SJSA1 (cell line): ENCODE measurements around the gene ITGA11. TPM values are rescaled to one million over a fixed set of nuclear protein-coding genes. Genes with fewer than 3 reads are reported as not detected.

Experiments
- DNase-seq, 2 experiments: peaks; one replicate each; pipeline ENCODE4 v3.0.0-alpha.2; 2015 to 2020; ENCODE audit warnings: low spot score in 2 of 2, low read depth in 1 of 2
- H3K27ac ChIP-seq: fragments of 250-450 bp; sonication (Bioruptor Pico); 2 replicates; pipeline ENCODE4 v1.5.1; 2020; ENCODE audit warnings: mild to moderate bottlenecking, moderate library complexity
- H3K27me3 ChIP-seq: fragments of 250-450 bp; sonication (Bioruptor Pico); replicated peaks from 2 replicates; pipeline ENCODE4 v1.5.1; 2020; ENCODE audit warnings: mild to moderate bottlenecking, moderate library complexity
- H3K36me3 ChIP-seq: fragments of 250-450 bp; sonication (Bioruptor Pico); 2 replicates; pipeline ENCODE4 v1.5.1; 2020; ENCODE audit warnings: mild to moderate bottlenecking
- H3K4me1 ChIP-seq: fragments of 250-450 bp; sonication (Bioruptor Pico); replicated peaks from 2 replicates; pipeline ENCODE4 v1.6.1; 2021; ENCODE audit warnings: mild to moderate bottlenecking
- H3K4me3 ChIP-seq: fragments of 250-450 bp; sonication (Bioruptor Pico); 2 replicates; pipeline ENCODE4 v1.5.1; 2020; ENCODE audit warnings: mild to moderate bottlenecking
- H3K9me3 ChIP-seq: fragments of 250-450 bp; sonication (Bioruptor Pico); replicated peaks from 2 replicates; pipeline ENCODE4 v1.5.1; 2020; ENCODE audit warnings: mild to moderate bottlenecking
- total RNA-seq: library from RNA; depleted of rRNA; stranded (reverse); fragments of >200 nt; shearing (Covaris generic); gene quantifications from 2 replicates; pipeline ENCODE4 v1.2.3, GENCODE V29; 2014

Gene ITGA11
- total RNA-seq, 1 experiment from 2014 or later: 0.34 TPM

GRCh38 chr15:68464448-68465090 lies 32.6 kb upstream of the ITGA11 start:
- no peaks in the 10 kb centered on the region for H3K4me1 ChIP-seq
- no peak overlapping the region for H3K4me3 ChIP-seq
- no peaks in the 10 kb centered on the region for H3K9me3 ChIP-seq
- no peaks in the 10 kb centered on the region for H3K36me3 ChIP-seq
- DNase-seq: no peak
- no peak overlapping the region for H3K27ac ChIP-seq
- 0 out of 2 replicates have a peak, but pooled peaks cover 3% of the 10 kb centered on the region for H3K27me3 ChIP-seq

GRCh38 chr15:68463996-68464395 lies 32.0 kb upstream of the ITGA11 start:
- H3K27me3 ChIP-seq: 0 out of 2 replicates have a peak, but pooled peaks cover 3% of the 10 kb centered on the region
- H3K4me1 ChIP-seq: no peaks in the 10 kb centered on the region
- no peak overlapping the region for H3K27ac ChIP-seq
- no peaks in the 10 kb centered on the region for H3K9me3 ChIP-seq
- H3K4me3 ChIP-seq: no peak overlapping the region
- H3K36me3 ChIP-seq: no peaks in the 10 kb centered on the region
- DNase-seq: no peak

GRCh38 chr15:68463444-68463843 lies 31.5 kb upstream of the ITGA11 start:
- DNase-seq: no peak
- H3K27ac ChIP-seq: no peak overlapping the region

DNA sequence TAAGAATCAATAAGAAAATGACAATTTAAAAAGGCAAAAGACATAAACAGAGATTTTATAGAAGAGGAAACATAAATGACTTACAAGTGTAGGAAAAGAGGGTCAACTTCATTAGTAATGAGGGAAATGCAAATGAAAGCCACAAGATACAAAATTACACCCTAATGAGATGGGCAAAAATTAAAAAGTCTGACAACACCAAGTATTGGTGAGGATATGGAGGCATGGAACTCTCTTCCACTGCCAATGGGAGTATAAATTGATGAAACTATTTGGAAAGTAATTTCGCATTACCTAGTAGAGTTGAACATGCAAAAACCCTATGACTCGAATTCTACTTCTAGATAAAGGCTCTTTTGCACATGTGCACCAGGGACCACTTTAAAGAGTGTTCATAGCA lies 28.2 kb upstream of the ITGA11 start:
- H3K36me3 ChIP-seq: no peaks in the 10 kb centered on the region

More at GRCh38 chr15:68463444-68463843, 31.5 kb upstream of the ITGA11 start:
- Histone ChIP-seq H3K4me3 (no peak overlapping the region), H3K27me3 (0 out of 2 replicates have a peak, but pooled peaks cover 3% of the 10 kb centered on the region), H3K4me1 (no peaks in the 10 kb centered on the region), H3K36me3 (no peaks in the 10 kb centered on the region), H3K9me3 (no peaks in the 10 kb centered on the region)

DNA sequence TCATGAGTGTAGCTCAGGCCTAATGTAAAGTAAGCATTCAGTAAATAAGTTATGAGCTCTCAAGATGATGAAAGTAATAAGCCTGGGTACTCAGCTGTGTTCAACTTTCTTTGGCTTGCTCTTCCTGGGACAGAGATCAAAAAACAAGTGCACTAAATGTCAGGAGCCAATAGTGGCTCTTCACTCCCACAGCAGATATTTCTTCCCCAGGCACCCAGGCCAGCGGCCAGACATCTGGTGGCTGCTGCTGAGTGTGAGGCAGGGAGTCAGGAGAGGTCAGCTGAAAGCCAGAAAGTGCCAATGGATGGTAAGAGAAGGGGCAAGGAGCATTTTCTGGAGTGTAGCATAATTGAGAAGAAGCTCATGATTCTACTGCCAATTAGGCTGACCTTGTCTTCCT lies 18.2 kb upstream of the ITGA11 start:
- H3K27me3 ChIP-seq: peaks cover 8% of the 10 kb centered on the region; the same call in 1 of the 2 replicates

More for the DNA sequence above, 28.2 kb upstream of the ITGA11 start:
- H3K27ac ChIP-seq: no peak overlapping the region
- no peaks in the 10 kb centered on the region for H3K9me3 ChIP-seq
- H3K4me1 ChIP-seq: no peaks in the 10 kb centered on the region
- no peak for DNase-seq
- no peaks in the 10 kb centered on the region for H3K27me3 ChIP-seq
- no peak overlapping the region for H3K4me3 ChIP-seq

GRCh38 chr15:68449389-68449788 lies 17.4 kb upstream of the ITGA11 start:
- no peak overlapping the region for H3K4me3 ChIP-seq
- H3K36me3 ChIP-seq: no peaks in the 10 kb centered on the region
- H3K9me3 ChIP-seq: no peaks in the 10 kb centered on the region
- no peak overlapping the region for H3K27ac ChIP-seq
- H3K27me3 ChIP-seq: peaks cover 8% of the 10 kb centered on the region; the same call in 1 of the 2 replicates
- no peaks in the 10 kb centered on the region for H3K4me1 ChIP-seq
- DNase-seq: no peak

More for the DNA sequence above, 18.2 kb upstream of the ITGA11 start:
- no peaks in the 10 kb centered on the region for H3K36me3 ChIP-seq
- H3K4me3 ChIP-seq: no peak overlapping the region
- no peak overlapping the region for H3K27ac ChIP-seq
- H3K4me1 ChIP-seq: no peaks in the 10 kb centered on the region
- H3K9me3 ChIP-seq: no peaks in the 10 kb centered on the region
- no peak for DNase-seq

DNA sequence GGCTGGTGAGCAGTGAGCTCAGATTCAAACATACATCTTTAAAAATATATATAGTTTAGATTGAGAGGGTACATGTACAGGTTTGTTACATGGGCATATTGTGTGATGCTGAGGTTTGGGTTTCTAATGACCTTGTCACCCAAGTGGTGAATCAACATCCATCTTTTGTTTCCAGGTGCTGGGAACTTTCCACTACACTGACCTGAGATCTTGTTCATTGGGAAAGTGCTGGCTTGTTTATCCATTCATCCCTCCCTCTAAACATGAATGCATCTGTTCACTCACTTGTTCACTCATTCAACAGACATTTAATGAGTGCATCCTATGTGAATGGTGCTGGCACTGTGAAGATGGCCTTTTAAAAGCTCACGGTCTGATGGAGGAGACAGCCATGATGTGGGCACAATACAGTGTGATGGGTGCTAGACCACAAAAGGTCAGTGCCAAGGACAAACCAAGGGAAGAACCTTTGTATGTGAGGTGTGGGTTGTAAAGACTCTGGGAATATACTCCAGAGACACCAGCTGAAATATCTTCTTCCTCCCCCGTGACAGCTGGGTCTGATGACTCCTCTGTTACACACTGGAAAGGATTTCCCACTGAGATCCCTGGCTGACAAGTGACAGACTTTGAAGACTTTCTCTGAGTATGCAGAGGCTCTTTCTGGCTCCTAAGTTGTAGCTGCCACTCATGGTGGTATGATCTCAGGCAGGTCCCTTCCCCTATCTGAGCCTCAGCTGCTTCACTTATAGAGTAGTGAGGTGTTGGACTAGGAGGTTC lies 16.2 kb upstream of the ITGA11 start:
- H3K36me3 ChIP-seq: no peaks in the 10 kb centered on the region
- peaks cover 8% of the 10 kb centered on the region; the same call in 1 of the 2 replicates for H3K27me3 ChIP-seq
- no peak overlapping the region for H3K27ac ChIP-seq
- no peak for DNase-seq
- H3K9me3 ChIP-seq: no peaks in the 10 kb centered on the region
- no peaks in the 10 kb centered on the region for H3K4me1 ChIP-seq
- no peak overlapping the region for H3K4me3 ChIP-seq

DNA sequence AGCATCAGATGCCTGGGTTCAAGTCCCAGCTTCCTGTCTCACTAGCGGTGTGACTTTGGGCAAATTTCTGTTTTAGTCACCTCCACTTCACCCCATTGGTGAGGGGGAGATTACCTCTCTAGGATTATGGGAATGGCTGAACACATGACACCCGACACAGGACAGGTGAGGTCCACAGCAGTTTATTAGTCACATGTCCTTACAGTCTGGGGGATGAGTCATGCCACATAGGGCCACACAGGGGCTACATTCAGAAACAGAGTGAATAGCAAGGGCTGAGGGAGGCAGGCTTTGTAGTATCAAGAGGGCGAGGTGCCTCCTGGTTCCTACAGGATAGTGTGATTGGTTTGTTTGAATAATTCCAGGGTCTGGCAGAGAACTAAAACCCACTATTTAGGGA lies 15.2 kb upstream of the ITGA11 start:
- Histone ChIP-seq H3K9me3 (no peaks in the 10 kb centered on the region), H3K4me1 (no peaks in the 10 kb centered on the region)
- no peak for DNase-seq

GRCh38 chr15:68445351-68445750 lies 13.4 kb upstream of the ITGA11 start:
- Histone ChIP-seq H3K4me3 (no peak overlapping the region), H3K4me1 (no peaks in the 10 kb centered on the region), H3K27ac (no peak overlapping the region), H3K36me3 (no peaks in the 10 kb centered on the region), H3K27me3 (no peaks in the 10 kb centered on the region; the same call in 1 of the 2 replicates), H3K9me3 (no peaks in the 10 kb centered on the region)
- no peak for DNase-seq

More for the DNA sequence above, 15.2 kb upstream of the ITGA11 start:
- H3K36me3 ChIP-seq: no peaks in the 10 kb centered on the region
- no peak overlapping the region for H3K4me3 ChIP-seq
- no peak overlapping the region for H3K27ac ChIP-seq
- H3K27me3 ChIP-seq: no peaks in the 10 kb centered on the region; the same call in 1 of the 2 replicates

GRCh38 chr15:68444336-68444735 lies 12.4 kb upstream of the ITGA11 start:
- Histone ChIP-seq H3K27ac (no peak overlapping the region), H3K4me1 (no peaks in the 10 kb centered on the region), H3K27me3 (peaks cover 2% of the 10 kb centered on the region; the same call in 1 of the 2 replicates), H3K9me3 (no peaks in the 10 kb centered on the region), H3K36me3 (no peaks in the 10 kb centered on the region), H3K4me3 (no peak overlapping the region)
- DNase-seq: no peak

DNA sequence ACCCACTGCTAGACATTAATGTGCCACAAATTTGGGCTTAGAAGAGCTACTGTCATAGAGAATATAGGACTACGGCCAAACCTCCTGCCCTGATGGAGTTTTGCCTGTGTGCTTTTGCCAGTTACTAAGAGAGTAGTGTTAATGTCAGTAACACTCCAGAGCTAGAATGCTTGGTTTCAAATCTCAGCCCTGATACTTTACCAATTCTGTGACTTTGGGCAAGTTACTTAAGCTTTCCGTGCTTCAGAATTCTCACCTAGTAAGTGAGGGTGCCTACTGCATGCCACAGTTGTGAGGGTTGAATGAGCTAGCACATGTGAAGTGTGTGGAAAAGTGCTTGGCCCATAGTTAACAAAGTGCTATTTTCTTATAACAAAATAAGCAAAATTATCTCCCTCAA lies 10.9 kb upstream of the ITGA11 start:
- no peak overlapping the region for H3K4me3 ChIP-seq
- DNase-seq: no peak

GRCh38 chr15:68442041-68442440 lies 10.1 kb upstream of the ITGA11 start:
- H3K4me1 ChIP-seq: no peaks in the 10 kb centered on the region
- H3K36me3 ChIP-seq: no peaks in the 10 kb centered on the region
- no peaks in the 10 kb centered on the region for H3K9me3 ChIP-seq
- no peak overlapping the region for H3K27ac ChIP-seq
- no peak overlapping the region for H3K4me3 ChIP-seq
- peaks cover 11% of the 10 kb centered on the region for H3K27me3 ChIP-seq
- DNase-seq: no peak

More for the DNA sequence above, 10.9 kb upstream of the ITGA11 start:
- Histone ChIP-seq H3K9me3 (no peaks in the 10 kb centered on the region), H3K27ac (no peak overlapping the region), H3K36me3 (no peaks in the 10 kb centered on the region), H3K4me1 (no peaks in the 10 kb centered on the region), H3K27me3 (peaks cover 8% of the 10 kb centered on the region; the same call in 1 of the 2 replicates)

DNA sequence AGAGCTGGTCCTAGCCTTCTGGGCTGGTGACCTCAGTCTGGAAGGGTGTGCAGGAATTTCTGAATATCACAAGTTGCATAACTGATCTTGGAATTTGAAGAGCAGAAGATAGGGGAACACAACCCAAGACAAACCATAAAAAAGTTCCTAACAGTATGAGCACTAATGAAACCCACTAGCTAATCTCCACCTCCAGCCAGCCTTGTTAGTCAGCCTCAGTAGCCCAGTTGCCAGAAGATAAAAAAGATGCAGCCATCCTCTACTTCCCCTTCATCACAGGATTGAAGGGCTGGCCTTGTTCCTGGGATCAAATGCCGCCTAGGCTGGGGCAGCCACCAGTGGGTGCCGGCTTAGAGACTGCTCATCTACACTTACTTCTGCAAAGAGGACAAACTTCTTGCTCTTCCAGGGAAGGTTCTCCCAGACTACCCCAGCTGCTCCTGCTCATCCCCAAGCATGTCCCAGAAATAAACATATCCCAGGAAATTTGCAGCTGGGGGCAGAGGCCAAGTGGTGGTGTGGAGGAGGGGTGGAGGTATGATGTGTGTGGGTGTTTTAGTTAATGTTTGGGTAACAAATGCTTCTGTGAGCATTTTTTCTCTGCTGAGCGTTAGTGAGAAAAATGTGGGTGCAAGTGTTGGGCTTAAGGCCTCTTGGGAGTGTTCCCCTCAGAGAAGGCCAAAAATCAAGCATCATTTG lies 9.2 kb upstream of the ITGA11 start:
- H3K27me3 ChIP-seq: peaks cover 11% of the 10 kb centered on the region
- no peaks in the 10 kb centered on the region for H3K4me1 ChIP-seq
- H3K27ac ChIP-seq: no peak overlapping the region
- DNase-seq: no peak
- no peak overlapping the region for H3K4me3 ChIP-seq
- no peaks in the 10 kb centered on the region for H3K9me3 ChIP-seq
- no peaks in the 10 kb centered on the region for H3K36me3 ChIP-seq

GRCh38 chr15:68440136-68440535 lies 8.2 kb upstream of the ITGA11 start:
- H3K36me3 ChIP-seq: no peaks in the 10 kb centered on the region
- no peaks in the 10 kb centered on the region for H3K4me1 ChIP-seq

More at GRCh38 chr15:68440136-68440535, 8.2 kb upstream of the ITGA11 start:
- Histone ChIP-seq H3K9me3 (no peaks in the 10 kb centered on the region), H3K4me3 (no peak overlapping the region), H3K27me3 (peaks cover 16% of the 10 kb centered on the region), H3K27ac (no peak overlapping the region)
- no peak for DNase-seq
